HG02973 (cell line): ENCODE results near the gene CSF2.

Experiments used
- ATAC-seq: cut with Tn5 transposase; IDR thresholded peaks from one replicate; pipeline ENCODE4 v1.9.1; 2021; ENCODE audit warnings: moderate library complexity; ENCODE audit not compliant: unreplicated experiment

CSF2 gene

GRCh38 chr5:132086277-132086794 is 12.7 kb downstream of the CSF2 start:
- no peak for ATAC-seq

GRCh38 chr5:132087176-132087575 is 13.6 kb downstream of the CSF2 start:
- no peak for ATAC-seq

DNA sequence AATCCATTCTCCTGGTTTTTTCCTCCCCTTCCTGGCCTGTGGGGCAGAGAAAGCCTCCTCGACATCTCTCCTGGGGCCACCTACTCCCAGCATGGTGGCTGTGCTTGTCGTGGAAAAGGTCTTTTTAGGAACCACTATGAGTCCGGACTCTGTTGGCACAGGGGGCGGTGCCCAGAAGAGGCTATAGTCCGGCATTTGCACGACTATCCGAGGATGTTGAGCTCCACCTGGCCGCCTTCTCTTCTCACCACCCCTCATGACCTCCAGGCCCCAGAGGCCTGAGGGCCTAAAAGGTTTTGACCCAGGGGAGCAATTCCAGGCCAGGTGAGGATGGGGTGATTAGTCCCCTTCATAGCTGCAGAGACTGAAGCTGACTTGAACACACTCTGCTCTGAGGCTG is 14.1 kb downstream of the CSF2 start:
- no peak for ATAC-seq

DNA sequence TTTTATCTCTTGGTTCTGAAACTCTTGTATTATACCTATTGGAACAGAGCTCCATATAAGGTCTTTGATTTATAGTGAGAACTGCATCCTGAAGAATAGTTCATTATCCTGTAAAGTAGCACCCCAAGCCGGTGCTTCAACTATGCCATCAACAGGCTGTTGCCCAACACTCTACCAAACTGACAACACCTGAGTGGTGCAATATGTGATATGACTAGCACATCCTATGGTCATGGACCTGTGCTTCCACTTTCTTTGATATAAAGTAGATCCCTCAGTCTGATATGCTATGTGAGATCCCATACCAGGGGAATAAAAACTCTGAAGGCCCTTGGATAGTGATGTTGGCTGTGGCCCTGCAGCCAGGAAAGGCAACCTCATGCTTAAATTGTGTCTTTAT is 15.8 kb downstream of the CSF2 start:
- no peak for ATAC-seq

GRCh38 chr5:132090107-132090506 is 16.5 kb downstream of the CSF2 start:
- ATAC-seq = no peak

DNA sequence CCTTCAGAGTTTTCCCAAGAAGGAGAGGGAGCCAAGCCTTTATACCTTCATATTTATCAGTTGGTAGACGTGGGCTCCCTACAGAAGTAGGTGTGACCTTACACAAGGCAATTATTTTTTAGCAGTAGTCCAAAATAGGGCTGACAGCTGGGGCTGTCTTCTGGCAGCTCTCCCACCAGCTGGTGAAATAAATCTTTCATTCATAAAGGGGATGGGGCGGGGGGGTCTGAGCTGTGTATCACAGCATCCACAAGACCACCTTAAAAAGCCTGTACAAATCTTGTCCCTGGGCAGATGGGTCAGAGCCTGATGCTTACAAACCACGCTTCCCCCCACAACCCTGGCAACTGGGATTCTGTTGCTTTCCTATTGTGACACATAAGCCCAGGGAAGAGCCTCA is 19.7 kb downstream of the CSF2 start:
- ATAC-seq = no peak

- no peak for ATAC-seq
These were observed 20.9 kb downstream of the CSF2 start for GRCh38 chr5:132094393-132095076.

- no peak for ATAC-seq
These were observed 21.5 kb downstream of the CSF2 start for GRCh38 chr5:132095077-132095410.

GRCh38 chr5:132095424-132095972 is 21.9 kb downstream of the CSF2 start:
- ATAC-seq = no peak

DNA sequence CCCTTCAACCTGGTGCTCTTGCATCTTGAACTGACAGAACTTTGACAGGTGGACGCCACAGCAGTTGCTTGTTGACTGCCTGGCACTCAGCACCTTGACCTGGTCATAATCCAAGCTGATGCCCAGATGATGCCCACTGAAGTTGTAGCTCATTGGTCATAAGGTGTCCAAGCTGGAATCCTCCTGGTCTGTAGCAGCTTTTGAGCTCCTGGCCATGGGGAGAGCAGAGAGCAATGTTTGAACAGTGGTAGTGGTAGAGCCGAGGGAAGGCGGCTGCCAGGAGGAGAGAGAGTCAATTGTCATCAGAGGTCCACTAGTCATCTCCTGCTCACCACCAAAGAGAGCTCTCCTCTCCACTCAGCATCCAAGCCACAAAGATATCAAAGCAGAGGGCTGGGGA is 23.3 kb downstream of the CSF2 start:
- ATAC-seq = no peak

DNA sequence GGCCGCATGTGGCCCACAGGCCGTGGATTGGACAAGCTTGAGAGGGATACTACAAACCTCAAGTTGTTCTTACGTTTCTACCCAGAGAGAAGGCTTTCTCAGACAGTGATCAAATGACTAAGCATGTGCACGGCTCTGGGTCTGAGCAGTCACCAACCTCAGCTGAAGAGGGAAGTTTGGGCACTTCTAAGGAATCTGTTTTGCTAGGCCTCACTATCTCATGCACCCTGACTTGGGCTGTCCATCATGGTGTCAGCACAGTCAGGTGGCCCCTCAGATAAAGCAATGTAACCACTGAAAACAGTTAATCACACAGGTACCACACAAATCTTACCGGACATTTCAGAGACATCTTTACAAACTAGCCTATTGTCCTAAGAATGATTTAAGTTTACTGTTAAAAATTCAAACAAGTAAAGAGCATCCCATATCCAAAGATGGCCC is 24.6 kb downstream of the CSF2 start:
- no peak for ATAC-seq

DNA sequence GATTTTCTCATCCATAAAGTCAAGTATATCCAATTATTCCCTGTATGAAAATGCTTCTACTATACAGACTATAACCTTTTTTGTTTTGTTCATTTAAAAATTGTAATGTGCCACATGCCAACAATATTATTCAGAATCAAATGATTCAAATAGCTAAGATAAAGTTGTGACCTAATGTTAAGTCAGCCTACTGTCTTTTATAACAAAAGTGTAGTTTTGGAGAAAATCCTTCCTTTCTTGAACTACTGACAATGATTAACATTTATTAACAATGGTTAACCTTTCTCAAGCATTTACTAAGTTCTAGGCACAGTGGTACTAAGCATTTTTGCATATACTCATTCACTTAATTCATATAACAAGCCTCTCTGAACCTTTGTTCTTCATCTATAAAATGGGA is 25.0 kb downstream of the CSF2 start:
- no peak for ATAC-seq

DNA sequence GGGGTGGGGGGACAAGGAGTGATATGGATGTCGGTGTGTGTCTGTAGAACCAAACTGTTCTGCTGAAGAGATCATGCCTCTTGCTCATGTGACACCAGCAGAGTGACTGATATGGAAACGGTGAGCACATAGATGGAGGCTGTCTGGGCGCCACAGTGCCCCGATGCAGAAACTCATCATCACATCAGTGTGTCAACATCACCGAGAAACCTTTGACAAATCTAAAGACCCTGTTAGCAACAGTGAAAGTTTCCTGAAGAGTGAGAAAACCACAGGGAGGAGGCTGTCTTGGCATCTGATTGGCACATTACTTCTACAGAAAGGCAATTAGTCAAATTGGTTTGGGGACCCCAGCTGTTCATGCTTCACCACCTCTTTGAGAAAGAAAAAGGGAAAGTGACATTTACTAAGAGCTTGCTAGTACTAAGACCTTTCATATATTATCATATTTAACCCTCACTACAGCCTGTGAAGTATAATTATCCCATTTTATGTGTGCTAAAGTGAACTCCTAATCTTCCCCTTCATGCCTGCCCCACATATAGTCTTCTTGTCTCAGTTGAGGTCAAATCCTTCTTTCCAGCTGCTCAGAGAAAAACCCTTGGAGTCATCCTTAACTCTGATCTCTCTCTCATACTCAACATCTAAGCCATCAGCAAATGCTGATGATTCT is 25.6 kb downstream of the CSF2 start:
- peak; percentile 49 for ATAC-seq

DNA sequence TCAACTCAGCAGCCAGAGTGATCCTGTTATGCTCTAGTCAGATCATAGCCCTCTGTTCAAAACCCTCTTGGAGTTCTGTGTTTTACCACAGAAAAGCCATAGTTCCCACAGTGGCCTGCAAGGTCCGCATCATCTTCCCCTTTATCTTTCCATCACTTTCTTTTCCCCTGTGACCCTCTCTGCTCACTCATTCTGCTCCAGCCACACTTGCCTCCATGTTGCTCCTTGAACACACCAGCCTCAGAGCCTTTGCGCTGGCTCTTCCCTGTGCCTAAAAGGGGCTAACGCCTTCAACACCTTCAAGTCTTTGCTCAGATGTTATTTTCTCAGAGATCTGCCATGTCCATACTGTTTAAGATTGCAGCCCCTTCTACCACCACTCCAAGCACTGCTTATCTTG is 26.3 kb downstream of the CSF2 start:
- ATAC-seq = no peak

GRCh38 chr5:132100672-132101261 is 27.2 kb downstream of the CSF2 start:
- ATAC-seq = peak; percentile 20

- no peak for ATAC-seq
These were observed 27.8 kb downstream of the CSF2 start for GRCh38 chr5:132101385-132101880.

- no peak for ATAC-seq
These were observed 28.6 kb downstream of the CSF2 start for GRCh38 chr5:132102101-132102701.

DNA sequence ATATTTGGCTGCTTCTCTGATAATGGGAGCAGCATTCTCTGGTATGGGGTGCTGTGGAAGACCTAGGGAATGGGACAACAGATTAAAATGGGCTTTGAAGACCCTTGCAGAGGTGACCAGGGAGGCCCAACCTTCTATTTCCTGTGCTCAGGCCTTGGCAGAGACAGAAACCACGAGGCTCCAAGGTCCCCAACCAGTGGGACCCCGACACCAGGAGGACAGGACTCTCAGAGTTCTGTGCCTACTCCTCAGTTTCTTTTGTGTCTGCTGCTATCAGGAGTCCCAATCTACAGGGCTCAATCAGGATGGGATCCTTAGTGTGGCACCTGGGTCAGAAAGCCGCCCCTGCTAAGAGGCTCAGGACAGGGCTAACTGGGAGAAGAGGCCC is 29.3 kb downstream of the CSF2 start:
- ATAC-seq = no peak

- ATAC-seq = peak; percentile 68
These were observed 29.9 kb downstream of the CSF2 start for GRCh38 chr5:132103332-132103951.

DNA sequence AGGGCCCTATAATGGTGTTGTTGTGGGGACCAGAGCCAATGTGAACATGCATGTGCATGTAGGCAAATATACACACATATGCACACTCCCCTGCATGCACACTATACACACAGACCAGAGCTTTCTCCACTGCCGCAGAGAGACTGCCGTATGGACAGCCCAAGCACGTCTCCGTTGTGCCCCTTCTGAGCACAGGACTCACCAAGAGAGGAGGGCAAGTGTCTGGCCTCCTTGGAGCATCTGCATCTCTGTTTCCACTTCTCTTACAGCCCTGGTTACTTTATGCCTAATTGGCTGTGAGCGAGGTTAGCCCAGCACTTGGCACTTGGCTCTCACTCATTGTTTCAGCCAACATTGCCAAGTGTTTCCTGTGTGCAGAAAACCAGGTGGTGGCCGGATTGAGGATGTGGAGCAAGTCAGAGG is 30.4 kb downstream of the CSF2 start:
- peak; percentile 6 for ATAC-seq

DNA sequence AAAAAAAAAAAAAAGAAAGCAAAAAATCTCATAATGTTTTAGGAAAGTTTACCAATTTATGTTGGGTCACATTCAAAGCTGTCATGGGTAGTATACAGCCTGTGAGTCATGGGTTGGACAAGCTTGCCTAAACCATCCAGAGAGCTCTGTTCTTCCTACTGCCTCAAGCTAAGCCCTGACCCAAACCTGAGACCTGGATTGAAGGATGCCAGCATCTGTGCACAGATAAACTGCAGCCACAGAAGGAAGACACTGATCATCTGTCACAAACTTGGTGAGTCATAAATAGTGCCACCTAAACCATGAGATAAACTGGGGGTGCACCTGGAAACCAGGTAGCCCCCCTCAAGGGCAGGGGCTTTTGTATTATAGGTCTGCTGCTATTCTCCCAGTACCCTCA is 31.0 kb downstream of the CSF2 start:
- no peak for ATAC-seq
